WTC11 (cell line): ENCODE measurements around the gene CLEC7A.

Experiments
- CTCF ChIP-seq: fragments of 200-600 bp; IDR thresholded peaks from 2 replicates; pipeline ENCODE4 v1.8.0; 2022; ENCODE audit warnings: antibody characterized with exemption
- ZNF232 ChIP-seq: sonication (generic); formaldehyde crosslinking; IDR thresholded peaks from 2 replicates; pipeline ENCODE4 v1.8.0; 2022; ENCODE audit warnings: mild to moderate bottlenecking, missing genetic modification reagents

- TF ChIP-seq CTCF = no peak
- no peak for TF ChIP-seq ZNF232 (CRISPR knock-in tag)
Measured at GRCh38 chr12:10097521-10097920, 32.5 kb downstream of the CLEC7A start.
